ENCODE results near the gene MSS51. TPM values are rescaled to one million over a fixed set of nuclear protein-coding genes. Genes with fewer than 3 reads are reported as not detected.

Gene MSS51
- total RNA-seq (1 to 10 TPM in 3 of 5 donors, under 1 TPM in 1, not detected in 1; 0.87 to 6.1 (median 1.9) TPM), polyA plus RNA-seq (1 to 10 TPM in 1 of 3 donors, under 1 TPM in 2; 0.61 to 1.8 (median 0.62) TPM)
- long read RNA-seq, donor 1, result 0 reads
- long read RNA-seq, donor 2, result 0 reads
- long read RNA-seq, donor 3, result 0 reads
- long read RNA-seq, donor 4, result 0 reads
- long read RNA-seq, donor 5, result 0 reads
- long read RNA-seq, donor 6, result 0 reads
- long read RNA-seq, donor 7, result 0 reads
- long read RNA-seq, donor 8, partial matches to known transcripts, result 0 of 1 reads
- long read RNA-seq, donor 8, other reads (novel, unspliced or antisense), result 0 of 1 reads
- long read RNA-seq, donor 9, result 0 reads
- long read RNA-seq, donor 10, result 0 reads

DNA sequence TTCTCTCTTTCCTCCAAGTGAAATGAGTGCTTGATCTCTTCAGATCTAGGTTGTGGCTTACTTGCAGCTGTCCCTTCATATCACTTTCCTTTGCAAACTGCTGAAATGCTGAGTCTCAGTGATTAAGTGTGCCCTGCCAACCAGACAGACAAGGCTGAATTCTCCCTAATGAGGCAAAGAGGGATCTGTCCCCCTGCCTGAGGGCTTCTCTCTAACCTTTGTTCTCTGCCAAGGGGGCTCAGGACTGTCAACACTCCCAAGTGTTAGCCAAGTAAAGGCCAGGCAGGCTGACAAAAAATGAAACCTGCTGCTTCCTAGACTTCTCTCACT lies at the start of gene MSS51:
Gene MSS51 (minus strand): TSS at position 24 of the 330 bp plus-strand sequence. CDS start 5,277 bp downstream, outside the sequence.
- no peaks in the 10 kb centered on the region for H3K27me3 ChIP-seq
- no peak within 1 kb of the TSS for H3K4me3 ChIP-seq
- TF ChIP-seq EP300 (IDR thresholded peaks at IDR 0.05), result no peak
- no peak for TF ChIP-seq POLR2A (IDR thresholded peaks at IDR 0.05)
- TF ChIP-seq POLR2AphosphoS5 (IDR thresholded peaks at IDR 0.05), result no peak
- TF ChIP-seq, protein P1, sequence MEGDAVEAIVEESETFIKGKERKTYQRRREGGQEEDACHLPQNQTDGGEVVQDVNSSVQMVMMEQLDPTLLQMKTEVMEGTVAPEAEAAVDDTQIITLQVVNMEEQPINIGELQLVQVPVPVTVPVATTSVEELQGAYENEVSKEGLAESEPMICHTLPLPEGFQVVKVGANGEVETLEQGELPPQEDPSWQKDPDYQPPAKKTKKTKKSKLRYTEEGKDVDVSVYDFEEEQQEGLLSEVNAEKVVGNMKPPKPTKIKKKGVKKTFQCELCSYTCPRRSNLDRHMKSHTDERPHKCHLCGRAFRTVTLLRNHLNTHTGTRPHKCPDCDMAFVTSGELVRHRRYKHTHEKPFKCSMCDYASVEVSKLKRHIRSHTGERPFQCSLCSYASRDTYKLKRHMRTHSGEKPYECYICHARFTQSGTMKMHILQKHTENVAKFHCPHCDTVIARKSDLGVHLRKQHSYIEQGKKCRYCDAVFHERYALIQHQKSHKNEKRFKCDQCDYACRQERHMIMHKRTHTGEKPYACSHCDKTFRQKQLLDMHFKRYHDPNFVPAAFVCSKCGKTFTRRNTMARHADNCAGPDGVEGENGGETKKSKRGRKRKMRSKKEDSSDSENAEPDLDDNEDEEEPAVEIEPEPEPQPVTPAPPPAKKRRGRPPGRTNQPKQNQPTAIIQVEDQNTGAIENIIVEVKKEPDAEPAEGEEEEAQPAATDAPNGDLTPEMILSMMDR (IDR thresholded peaks at IDR 0.05), result no peak
- peak in 1 of 2 donors; percentile 16 for DNase-seq
- H3K4me1 ChIP-seq, result no peaks in the 10 kb centered on the region
- H3K36me3 ChIP-seq, result peaks cover 7 to 51% (median 41%) of the 10 kb centered on the region in 4 donors
- intact Hi-C loops (cut with DNase I; ENCODE audit: low total_unique reads), result no loop called here
- no peak within 1 kb of the TSS for H3K27ac ChIP-seq
- no peaks in the 10 kb centered on the region for H3K9me3 ChIP-seq

DNA sequence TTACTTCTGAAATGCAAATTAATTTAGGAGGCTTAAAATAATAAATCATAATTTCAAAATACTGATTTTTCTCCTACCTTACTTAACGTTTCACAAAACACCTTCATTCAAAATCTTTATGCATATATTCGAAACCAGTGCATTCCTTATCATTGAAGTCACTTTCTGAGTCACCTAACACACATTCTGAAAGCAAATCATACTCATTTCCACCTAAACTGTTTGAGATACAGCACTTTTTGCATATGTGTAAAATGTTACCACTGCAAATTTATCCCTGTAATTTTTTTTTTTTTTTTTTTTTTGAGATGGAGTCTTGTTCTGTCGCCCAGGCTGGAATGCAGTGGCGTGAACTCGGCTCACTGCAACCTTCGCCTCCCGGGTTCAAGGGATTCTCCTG lies 46.8 kb upstream of the MSS51 start:
- TF ChIP-seq, protein P1 (IDR thresholded peaks at IDR 0.05), result no peak
- TF ChIP-seq POLR2AphosphoS5 (IDR thresholded peaks at IDR 0.05), result no peak
- TF ChIP-seq EP300 (IDR thresholded peaks at IDR 0.05), result no peak
- no peak for TF ChIP-seq POLR2A (IDR thresholded peaks at IDR 0.05)
- intact Hi-C loops (cut with DNase I; ENCODE audit: low total_unique reads), result no loop called here
- H3K27ac ChIP-seq, result no peak overlapping the region
- peaks cover 14 to 55% (median 53%) of the 10 kb centered on the region in 4 donors for H3K36me3 ChIP-seq
- no peak overlapping the region for H3K4me3 ChIP-seq
- no peak for DNase-seq
- no peaks in the 10 kb centered on the region for H3K27me3 ChIP-seq
- no peaks in the 10 kb centered on the region for H3K9me3 ChIP-seq
- peaks cover 0 to 4% (median 0%) of the 10 kb centered on the region in 4 donors for H3K4me1 ChIP-seq
- 75 to 86% (median 79%) methylated on average over 7 of the region's 7 CpGs for WGBS, 5 donors

DNA sequence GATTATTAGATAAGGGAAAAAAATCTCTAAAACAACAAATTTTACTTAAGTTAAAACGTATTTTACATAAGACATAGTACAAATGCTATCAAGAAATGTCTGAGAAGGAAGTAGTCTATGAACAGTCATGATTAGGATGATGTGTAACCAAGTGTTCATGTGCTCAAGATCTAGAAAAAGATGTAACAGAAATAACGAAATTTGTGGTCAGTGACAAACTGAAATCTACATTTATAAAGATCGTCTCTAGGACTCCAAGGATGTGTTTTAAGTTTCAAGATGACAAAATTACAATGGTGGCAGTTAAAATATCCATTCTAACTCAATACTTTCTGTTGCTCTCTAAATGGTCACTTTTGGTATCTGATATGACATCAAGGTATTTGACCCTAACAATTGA lies 45.3 kb upstream of the MSS51 start:
- Histone ChIP-seq H3K36me3 (peaks cover 18 to 70% (median 68%) of the 10 kb centered on the region in 4 donors), H3K9me3 (no peaks in the 10 kb centered on the region), H3K27ac (no peak overlapping the region), H3K4me1 (peaks cover 0 to 4% (median 0%) of the 10 kb centered on the region in 4 donors), H3K27me3 (no peaks in the 10 kb centered on the region), H3K4me3 (no peak overlapping the region)
- TF ChIP-seq, protein P1 (IDR thresholded peaks at IDR 0.05), result no peak
- TF ChIP-seq POLR2AphosphoS5 (IDR thresholded peaks at IDR 0.05), result no peak
- TF ChIP-seq POLR2A (IDR thresholded peaks at IDR 0.05), result no peak
- no peak for TF ChIP-seq EP300 (IDR thresholded peaks at IDR 0.05)
- intact Hi-C loops (cut with DNase I; ENCODE audit: low total_unique reads), result no loop called here
- WGBS, 5 donors, result 74 to 83% (median 81%) methylated on average over 3 of the region's 3 CpGs
- no peak for DNase-seq

DNA sequence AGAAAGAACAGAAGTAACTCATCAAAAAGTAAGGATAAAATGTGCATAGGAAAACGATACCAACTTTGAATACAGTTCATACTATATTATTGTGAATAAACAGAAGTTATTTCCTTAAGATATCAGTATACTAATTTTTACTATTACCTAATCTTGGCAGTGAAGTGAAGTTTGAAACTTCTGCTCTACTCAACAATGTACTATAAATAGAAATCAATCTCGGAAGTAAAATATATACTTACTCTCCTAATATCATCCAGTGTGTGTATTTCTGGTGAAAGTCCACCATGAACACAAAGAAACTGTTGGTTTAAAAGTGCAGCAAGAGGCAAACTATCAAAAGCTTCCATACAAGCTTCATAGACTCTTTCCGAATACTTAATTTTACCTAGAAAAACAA lies 37.9 kb upstream of the MSS51 start:
- Histone ChIP-seq H3K4me3 (no peak overlapping the region), H3K9me3 (no peaks in the 10 kb centered on the region), H3K27ac (peak overlapping the region in 1 of 5 donors; percentile 11), H3K4me1 (peaks cover 0 to 11% (median 4%) of the 10 kb centered on the region in 4 donors), H3K36me3 (peaks cover 20 to 99% (median 96%) of the 10 kb centered on the region in 4 donors), H3K27me3 (no peaks in the 10 kb centered on the region)
- DNase-seq, result no peak
- intact Hi-C loops (cut with DNase I; ENCODE audit: low total_unique reads), result no loop called here
- WGBS, 5 donors, result 31 to 53% (median 42%) methylated on average over 3 of the region's 3 CpGs
- TF ChIP-seq POLR2AphosphoS5 (IDR thresholded peaks at IDR 0.05) (no peak), POLR2A (IDR thresholded peaks at IDR 0.05) (no peak), EP300 (IDR thresholded peaks at IDR 0.05) (no peak)
- TF ChIP-seq, protein P1 (IDR thresholded peaks at IDR 0.05), result no peak
